Islet of Langerhans (tissue), 1 donor: ENCODE measurements around the gene NAV2.

Experiments used
- FAIRE-seq: peaks from one replicate; lab custom pipeline; 2011; peaks lifted over from hg19 to GRCh38; lab: Jason Lieb, UNC

NAV2 gene

GRCh38 chr11:19840961-19841360 lies 128.3 kb downstream of the NAV2 start:
- FAIRE-seq = no peak

GRCh38 chr11:19842505-19842904 lies 129.9 kb downstream of the NAV2 start:
- no peak for FAIRE-seq

- no peak for FAIRE-seq
Measured at GRCh38 chr11:19843079-19843478, 130.4 kb downstream of the NAV2 start.

GRCh38 chr11:19844012-19844411 lies 131.4 kb downstream of the NAV2 start:
- FAIRE-seq = no peak

- FAIRE-seq = no peak
Measured at GRCh38 chr11:19844806-19845205, 132.2 kb downstream of the NAV2 start.

- no peak for FAIRE-seq
Measured at GRCh38 chr11:19845626-19846025, 133.0 kb downstream of the NAV2 start.

- FAIRE-seq = no peak
Measured at GRCh38 chr11:19846654-19847305, 134.1 kb downstream of the NAV2 start.

GRCh38 chr11:19848219-19848618 lies 135.6 kb downstream of the NAV2 start:
- no peak for FAIRE-seq

DNA sequence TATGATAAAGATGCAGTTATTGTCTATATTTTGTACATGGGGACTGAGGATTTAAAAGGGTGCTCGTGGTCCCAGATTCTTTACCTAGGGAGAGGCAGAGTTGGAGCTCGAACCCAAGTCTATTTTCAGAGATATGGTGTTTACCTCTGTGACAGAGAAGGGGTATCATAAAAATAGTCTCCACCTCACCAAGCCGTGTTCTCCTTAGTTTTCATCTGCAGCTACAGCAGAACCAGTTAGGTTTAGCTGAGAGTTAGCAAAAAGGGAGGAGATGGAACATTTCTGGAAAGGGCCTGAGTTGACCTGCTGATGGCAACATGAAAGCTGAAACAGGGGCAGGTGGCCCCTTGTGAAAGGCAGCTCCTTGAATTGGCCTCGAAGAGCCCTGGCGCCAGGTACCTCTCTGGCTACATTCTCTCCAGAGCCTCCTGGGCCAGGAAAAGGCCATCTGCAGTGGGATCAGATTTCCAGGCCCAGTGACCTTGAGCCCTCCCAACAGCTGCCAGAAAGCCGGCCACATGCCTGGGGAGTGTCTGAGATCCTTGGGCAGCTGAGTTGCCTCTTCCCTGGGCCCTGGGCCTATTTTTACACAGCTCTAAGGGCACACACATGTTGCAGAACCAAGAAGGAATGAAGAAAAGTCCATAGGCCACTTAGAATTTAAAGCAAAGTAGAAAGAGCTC lies 136.6 kb downstream of the NAV2 start:
- no peak for FAIRE-seq

DNA sequence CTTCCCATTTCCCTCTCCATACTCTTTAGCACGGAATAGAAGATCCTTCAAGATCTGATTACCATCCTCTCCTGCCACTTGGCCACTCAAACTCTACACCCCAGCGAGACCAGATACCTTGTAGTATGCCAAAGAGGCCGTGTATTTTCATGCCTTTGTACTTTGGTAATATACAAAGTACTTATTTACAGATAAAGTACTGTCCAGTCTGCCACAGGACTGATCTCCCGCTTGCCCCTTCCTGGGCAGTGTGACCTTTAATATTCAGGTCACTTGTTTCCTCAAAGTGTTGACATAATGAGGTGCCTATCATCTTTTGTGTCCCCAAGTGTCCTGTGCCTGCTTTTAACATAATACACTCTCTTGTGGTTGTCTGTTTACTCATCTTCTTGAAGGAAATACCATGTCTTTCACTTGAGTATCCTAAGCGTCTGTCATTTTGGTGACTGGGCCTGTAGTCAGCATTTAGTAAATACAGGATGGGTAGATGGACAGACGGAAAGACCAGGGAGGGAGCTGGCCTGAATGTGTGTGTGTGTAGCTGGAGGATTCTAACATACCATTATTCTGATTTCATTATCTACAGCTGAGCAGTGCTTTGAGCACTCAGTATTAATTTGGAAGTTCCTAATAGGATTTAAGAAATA lies 137.4 kb downstream of the NAV2 start:
- FAIRE-seq = no peak

GRCh38 chr11:19852288-19852687 lies 139.7 kb downstream of the NAV2 start:
- no peak for FAIRE-seq

DNA sequence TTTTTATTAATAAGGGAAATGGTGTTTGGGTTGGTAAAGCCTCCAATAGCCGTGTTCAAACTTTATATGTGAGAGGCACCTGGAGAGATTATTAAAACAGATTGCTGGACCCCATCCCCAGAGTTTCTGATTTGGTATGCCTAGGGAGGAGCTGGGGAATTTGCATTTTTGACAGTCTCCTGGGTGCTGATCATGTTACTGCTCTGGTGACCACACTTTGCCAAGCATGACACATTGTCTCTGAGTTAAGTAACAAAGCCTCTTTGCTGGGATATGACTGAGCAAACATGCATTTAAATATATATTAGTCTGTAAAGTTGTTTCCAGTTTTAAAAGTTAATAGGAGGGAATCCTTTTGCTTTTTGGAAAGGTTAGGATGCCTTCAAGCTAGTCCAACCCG lies 140.4 kb downstream of the NAV2 start:
- FAIRE-seq = no peak

DNA sequence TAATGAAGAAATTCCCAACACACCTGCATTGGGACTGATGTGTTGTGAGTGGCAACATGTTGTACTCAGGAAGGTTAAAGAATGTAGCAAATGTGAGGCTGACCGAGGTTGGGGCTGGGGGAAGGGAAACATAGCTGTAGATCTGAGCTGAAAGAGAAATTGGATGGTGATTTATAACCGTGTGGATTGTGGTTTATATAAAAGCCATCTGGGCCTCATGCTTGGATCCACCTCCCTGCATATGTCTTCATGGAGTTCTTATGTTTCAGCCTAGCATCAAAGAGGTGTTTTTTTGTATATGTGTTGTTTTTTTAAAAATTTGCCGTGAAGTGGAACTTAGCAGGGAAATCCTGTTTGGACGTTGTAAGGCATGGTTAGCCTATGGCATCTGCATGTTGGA lies 141.3 kb downstream of the NAV2 start:
- FAIRE-seq = no peak

DNA sequence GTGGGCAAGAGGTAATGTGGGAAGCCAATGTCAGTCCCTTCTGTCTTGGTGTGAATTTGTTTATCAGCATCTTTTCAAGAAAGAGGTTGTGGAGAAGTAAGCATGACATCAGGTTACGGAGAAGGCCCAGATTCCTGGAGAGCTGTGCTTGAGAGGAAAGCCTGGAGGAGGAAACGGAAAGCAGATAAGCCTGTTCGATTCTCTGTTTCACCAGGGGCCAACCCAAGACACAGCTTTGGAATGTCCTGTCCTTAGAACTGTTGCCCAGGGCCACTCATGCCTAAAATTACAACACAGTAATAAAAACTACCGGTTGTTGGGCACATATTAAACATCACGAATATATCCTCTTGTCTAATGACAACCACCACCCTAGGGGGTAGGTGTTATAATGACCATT lies 148.5 kb downstream of the NAV2 start:
- FAIRE-seq = no peak

GRCh38 chr11:19862091-19862490 lies 149.5 kb downstream of the NAV2 start:
- FAIRE-seq = no peak

DNA sequence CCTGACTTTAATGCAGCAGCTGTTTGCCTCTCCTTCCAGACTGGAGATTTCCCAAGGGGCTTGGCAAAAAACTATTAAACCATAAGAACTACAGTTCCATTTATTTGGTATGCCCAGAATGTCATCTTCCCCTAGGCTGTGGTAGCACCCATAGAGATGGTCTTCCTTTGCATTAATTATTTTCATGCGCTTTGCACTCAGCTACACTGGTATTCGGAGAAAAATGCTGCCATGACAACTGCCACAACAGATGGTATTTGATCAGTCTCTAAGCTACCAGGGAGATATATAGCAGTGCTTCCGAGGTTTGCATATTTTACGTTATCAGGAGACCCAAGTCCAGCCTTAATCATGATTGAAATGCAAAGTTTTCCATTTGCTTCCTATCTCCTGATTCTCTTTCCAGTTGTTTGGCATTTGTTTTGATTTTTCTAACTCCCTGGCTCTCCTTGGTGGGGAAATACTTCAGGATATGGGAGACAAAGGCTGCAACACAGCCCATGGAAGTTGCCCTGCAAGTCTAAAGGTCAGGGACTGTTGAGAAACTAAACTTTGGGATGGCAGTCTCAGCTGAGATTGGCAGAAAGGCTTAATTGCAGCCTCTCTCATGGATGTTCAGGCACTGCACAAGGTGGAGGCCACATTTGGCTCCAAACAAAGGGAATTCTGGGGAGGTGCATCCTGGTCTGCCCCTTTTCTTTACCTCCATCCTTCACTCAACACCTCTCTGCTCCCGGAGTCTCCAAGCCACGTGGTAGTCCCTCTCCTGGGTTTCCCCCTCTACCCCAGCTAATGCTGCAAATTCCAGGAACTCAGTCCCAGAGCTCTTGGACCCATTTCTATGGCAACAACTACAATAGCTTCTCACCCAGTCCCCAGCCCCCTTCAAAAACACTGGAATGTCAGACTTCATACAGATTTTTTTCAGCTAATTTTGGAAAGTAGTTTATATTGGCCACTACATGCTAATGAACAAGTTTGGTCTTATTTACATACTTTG lies 151.8 kb downstream of the NAV2 start:
- peak; percentile 93 for FAIRE-seq

DNA sequence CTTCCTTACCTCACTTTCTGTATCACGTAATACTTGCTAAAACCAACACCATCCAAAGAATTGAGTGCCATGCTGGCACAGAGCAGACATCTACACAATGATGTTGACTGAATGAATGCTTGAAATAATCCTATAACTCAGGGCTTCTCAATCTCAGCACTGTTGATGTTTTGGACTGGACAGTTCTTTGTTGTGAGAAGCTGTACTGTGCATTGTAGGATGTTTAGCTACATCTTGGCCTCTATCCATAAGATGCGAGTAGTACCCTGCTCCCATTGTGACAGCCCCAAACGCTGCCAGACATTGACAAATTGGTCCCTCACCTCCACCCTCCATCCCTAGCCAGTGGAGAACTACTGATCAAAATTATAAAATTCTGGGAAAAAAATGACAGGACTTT lies 153.4 kb downstream of the NAV2 start:
- FAIRE-seq = no peak

GRCh38 chr11:19866521-19866920 lies 153.9 kb downstream of the NAV2 start:
- no peak for FAIRE-seq

GRCh38 chr11:19867064-19867463 lies 154.4 kb downstream of the NAV2 start:
- FAIRE-seq = no peak

DNA sequence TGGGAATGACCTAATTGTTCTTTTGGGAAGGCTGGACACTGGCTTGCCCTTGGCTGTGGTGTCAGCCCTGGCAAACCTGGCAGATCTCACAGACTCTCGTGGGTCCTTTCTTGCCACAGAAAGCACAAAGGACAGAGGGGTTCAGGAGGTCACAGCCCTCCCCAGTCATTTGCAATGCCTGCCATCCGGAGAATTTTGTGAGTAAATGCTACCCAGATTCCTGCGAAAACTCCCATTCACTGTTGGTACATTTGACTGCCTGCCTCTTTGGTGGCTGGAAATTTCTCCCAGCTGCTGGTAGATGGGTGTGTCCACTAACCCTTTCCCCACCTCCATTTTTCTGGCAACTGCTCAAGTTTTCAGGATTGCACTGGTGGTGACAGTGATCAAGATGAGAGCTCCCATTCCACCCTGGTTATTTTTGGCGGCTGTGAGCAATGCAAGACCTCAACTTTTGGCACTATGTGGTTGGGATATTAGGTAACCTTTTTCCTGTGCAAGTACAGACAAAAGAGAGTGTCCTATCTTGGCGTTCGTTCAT lies 155.7 kb downstream of the NAV2 start:
- no peak for FAIRE-seq

- no peak for FAIRE-seq
Measured at GRCh38 chr11:19868871-19869270, 156.2 kb downstream of the NAV2 start.

- no peak for FAIRE-seq
Measured at GRCh38 chr11:19869466-19869865, 156.8 kb downstream of the NAV2 start.
